ENCODE data around the gene FRMD1.
"Not testable (repeated sequence)": the region's sequence is repeated elsewhere in the genome, so short reads cannot be mapped to it uniquely, and the experiment has no call there.

Gene FRMD1

DNA sequence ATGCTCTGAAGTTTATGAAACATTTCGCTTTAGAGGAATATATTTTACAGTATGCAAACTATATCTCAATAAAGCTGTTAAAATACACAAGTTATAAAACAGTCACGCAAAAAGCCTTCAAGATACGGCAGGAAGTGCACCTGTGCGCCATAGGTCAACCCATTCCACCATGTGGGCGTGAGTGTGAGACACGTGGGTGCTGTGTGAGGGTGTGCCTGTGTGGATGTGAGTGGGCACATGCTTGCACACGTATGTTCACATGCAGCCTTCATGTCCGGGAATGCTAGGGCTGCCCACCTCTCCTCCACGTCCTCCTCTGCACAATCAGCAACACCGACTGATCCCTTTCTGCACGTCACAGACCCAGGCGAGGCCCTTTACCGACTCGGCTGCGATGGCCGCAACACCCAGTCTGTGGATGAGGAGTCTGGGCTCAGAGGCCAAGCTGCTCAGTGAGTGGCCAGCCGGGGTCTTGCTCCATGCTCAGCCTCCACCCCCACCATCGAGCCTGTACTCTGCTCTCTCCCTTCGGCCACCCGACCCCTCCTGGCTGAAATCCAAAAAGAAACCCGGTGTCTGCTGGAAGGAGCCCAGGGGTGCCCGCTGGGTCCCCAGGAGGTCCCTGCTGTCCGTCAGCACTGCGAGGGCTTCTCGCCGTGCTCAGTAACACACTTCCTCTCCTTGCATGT, 3.0 kb upstream of the FRMD1 start:
- in situ Hi-C loops (cut with HindIII; ENCODE audit: low sequenced_read_pairs) = no loop called here

DNA sequence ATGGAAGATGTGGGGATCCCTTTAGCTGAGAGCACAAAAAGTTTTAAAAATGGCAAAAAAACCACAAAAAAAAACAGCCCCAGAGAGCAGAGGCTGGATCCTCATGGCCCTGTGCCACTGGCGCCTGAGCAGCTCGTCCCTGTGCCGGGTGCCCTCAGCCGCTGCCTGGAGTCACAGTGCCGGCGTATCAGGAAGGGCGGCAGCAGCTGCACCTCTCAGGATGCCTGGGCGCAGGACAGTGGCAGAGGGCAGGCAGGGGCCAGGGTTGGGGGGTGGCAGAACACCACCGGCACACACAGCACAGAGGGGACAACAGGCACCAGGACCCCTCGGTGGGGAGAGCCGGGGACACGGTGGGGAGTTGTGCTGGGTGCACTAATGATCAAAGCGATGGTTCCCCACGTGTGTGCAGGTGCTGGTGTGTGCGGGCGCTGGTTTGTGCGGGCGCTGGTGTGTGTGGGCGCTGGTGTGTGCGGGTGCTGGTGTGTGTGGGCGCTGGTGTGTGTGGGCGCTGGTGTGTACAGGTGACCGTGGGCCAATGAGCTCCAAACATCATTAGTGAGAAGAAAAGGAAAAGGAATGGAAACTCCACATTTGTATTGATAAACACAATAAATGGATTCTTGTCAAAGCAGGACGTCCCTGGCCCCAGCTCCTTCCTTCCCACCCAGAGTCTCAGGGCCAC, 1.5 kb upstream of the FRMD1 start:
- in situ Hi-C loops (cut with HindIII; ENCODE audit: low sequenced_read_pairs) = no loop called here

DNA sequence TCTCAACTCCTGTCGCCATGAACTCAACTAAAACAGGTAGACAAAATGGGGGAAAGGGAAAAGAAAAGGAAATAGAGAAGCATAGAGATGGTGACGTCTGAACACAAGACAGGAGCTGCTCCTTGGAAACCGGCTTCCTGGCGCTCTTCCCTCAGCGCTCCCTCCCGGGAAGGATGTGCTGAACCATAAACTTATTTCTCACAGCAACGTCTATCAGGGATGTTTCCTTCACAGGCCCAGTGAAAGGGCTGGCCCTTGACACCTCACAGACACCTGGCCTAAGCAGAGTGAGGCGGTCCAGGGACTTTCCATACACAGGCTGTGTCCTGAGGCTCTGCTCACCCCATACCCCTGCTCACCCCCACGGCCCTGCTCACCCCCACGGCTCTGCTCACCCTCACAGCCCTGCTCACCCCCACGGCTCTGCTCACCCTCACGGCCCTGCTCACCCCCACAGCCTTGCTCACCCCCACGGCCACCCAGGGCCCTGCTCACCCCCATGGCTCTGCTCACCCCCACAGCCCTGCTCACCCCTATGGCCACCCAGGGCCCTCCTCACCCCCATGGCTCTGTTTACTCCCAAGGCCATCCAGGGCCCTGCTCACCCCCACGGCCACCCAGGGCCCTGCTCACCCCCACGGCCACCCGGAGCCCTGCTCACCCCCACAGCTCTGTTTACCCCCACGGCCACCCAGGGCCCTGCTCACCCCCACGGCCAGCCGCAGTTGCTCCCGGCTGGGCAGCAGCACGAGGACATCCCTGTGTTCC, 653 bp downstream of the FRMD1 start:
- in situ Hi-C loops (cut with HindIII; ENCODE audit: low sequenced_read_pairs) = no loop called here

DNA sequence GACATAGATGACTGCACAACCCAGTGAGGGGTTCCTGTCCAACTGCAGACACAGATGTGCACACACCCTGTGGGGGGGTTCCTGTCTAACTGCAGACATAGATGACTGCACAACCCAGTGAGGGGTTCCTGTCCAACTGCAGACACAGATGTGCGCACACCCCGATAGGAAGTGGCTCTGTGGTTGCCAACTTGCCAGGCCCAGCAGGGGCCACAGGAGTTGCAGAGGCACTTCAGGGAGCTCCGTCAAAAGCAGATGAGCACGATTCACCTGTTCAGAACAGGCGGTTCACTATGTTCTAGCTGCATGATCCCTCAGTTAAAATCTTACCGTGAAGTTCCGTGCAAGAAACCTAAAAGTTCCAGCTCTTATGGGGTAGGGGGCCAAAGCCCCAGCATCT, 1.6 kb downstream of the FRMD1 start:
- in situ Hi-C loops (cut with HindIII; ENCODE audit: low sequenced_read_pairs) = not testable (repeated sequence)

DNA sequence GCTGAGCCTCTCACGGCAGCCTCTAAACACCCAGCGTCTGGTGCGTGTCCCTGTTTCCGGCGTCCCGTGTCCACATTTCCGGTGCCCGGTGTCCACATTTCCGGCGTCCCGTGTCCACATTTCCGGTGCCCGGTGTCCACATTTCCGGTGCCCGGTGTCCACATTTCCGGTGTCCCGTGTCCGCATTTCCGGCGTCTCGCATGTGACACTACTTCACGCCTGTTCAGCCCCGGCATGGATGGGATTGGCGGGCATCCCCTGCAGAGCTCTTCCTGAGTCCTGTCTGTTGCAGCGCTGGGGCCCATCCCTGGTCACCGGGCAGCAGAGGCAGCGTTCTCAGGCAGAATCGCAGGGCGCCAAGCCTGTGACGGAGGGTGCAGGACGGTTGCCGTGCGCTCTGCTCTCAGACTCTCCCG, 3.2 kb downstream of the FRMD1 start:
- in situ Hi-C loops (cut with HindIII; ENCODE audit: low sequenced_read_pairs) = no loop called here

DNA sequence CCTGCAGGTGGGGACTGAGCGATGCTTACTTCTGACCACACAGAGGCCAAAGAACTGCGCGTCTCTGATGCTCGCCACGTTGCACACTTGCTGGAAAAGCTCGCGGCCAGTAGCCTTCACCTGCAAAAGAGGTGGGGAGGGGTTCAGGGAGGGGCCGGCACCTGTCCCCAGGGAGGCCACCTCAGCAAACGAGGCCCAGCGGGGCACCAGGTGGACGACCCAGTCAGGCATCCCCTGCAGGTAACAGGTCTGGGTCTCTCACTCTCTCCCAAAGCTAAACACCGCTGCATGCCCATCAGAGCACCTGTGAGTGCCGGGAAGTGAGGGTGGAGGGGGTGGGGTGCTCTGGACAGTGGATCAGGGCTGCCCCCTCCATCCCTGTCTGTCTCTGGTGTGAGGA, 3.8 kb downstream of the FRMD1 start:
- in situ Hi-C loops (cut with HindIII; ENCODE audit: low sequenced_read_pairs) = no loop called here

DNA sequence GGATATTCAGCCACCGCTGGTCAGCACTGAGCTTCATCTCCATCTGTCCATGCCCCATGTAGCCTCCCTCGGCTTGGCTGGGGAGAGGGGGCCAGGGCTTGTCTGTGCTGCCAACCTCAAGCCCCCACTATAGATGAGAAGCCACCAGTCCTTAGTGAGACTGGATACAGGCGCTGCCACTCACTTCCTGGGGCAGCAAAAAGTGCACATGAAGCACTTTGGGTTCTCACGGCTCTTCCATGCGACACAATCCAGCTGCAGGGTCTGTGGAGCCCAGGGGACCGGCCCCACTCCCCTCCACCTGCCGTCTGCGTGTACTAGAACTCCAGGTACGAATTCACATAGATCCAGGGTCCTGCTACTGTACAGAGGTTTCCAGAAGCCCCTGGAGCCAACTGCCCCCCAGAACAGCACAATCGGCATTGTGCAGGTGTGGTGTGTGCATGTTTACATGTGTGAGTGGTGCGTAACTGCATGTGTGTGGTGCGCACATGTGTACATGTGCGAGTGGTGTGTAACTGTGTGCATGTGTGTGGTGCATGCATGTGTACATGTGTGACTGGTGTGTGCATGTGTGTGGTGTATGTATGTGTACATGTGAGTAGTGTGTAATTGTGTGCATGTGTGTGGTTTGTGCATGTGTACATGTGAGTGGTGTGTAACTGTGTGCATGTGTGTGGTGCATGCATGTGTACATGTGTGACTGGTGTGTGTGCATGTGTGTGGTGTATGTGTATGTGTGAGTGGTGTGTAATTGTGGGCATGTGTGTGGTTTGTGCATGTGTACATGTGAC, 4.9 kb downstream of the FRMD1 start:
- in situ Hi-C loops (cut with HindIII; ENCODE audit: low sequenced_read_pairs) = no loop called here

DNA sequence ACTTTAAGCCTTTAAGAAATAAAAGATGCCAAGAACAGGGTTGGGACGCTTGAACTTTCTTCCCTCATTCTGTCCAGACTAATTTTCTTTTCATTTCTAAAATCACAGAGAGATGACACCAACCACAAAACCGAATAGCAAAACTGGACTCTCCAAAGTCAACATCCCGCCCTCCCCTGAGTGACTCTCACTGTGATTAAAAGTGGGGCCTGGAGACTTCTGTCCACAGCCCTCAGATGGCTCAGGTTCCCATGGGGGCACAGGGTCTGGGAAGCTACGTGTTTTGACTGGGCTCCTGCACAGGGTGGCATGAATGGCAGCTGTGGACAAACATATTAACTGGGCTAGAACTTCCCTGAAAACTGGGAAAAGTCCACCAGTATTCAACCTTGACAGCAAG, 6.3 kb downstream of the FRMD1 start:
- in situ Hi-C loops (cut with HindIII; ENCODE audit: low sequenced_read_pairs) = no loop called here

DNA sequence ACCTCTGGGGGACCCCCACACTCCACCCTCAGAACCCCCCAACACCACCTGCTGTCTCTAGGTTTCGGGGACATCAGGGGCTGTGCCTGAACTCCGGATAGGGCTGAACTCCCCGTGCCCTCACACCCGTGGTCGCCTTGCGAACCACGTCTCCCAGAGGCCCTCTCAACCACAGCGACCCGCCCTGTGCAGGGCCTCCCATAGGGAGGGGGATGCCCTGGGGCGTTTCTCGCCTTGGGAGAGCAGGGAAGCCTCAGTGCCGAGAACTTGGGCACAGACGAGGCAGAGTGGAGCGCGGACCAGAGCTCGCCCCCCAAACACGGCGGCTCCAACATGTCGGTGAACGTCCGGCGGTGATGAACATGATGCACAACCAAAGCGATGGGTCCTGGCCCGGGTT, 6.8 kb downstream of the FRMD1 start:
- in situ Hi-C loops (cut with HindIII; ENCODE audit: low sequenced_read_pairs) = no loop called here

DNA sequence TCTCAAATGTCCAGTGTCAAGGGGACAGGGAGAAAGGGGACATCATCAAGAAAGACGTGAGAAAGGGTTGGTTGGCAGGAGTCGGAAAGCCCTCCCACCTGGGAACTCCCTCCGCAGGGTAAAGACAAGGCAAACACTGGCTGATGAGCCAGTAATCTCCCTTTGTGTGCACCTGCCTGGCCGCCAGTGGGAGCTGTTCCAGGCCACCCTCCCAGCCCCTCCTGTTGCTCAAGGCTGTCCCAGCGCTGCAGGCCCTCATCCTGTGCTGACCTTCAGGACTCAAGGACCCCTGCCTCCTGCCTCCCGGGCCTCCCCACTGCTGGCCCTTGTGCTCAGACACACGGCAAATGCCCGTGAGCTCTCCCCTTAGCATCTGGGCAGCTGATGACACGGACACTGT, 7.4 kb downstream of the FRMD1 start:
- in situ Hi-C loops (cut with HindIII; ENCODE audit: low sequenced_read_pairs) = no loop called here

DNA sequence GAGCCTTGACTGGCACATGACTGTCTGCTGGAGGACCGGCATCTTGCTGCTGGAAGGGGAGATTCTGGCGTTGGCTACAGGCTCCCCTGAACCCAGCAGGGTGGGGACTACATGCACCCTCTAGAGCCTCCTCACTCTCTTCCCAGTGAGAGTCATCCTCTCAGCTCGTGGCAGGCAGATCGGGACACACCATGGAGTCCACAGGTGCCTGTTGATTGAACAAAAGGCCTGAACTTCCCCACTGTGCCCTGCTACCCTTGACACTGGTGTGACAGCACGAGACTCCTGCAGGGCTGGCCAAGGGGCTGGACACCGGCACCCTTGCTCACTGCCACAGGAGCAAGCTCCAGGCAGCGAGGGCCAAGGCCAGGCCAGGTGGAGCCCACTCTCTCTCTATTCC, 8.2 kb downstream of the FRMD1 start:
- in situ Hi-C loops (cut with HindIII; ENCODE audit: low sequenced_read_pairs) = no loop called here

DNA sequence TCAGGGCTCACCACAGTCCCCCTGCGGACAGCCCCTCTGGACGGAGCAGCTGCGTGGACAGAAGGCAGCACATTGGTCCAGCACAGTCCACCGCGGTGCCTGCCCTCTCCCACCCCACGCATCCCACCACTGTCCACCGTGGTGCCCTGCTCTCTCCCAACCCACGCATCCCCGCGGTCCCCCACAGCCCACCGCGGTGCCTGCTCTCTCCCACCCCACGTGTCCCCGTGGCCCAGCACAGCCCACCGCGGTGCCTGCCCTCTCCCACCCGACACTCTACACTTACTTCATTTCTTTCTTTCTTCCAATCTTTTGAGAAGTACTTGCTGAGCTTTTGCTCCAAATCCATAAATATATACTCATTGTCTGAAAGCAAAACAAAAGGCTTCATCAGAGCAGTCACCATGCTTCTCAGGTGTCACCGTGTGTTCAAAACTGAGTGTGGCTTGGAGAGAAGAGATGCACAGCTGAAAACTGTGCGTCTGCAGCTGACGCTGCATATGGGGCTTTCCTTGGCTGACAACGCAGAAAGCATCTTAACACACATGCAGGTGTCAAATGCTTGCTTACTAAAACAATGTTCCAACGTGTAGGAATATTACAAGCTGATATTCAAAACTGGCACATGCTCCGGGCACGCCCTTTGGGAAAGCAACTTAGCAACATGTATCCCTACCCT, 11.8 kb downstream of the FRMD1 start:
- in situ Hi-C loops (cut with HindIII; ENCODE audit: low sequenced_read_pairs) = no loop called here

DNA sequence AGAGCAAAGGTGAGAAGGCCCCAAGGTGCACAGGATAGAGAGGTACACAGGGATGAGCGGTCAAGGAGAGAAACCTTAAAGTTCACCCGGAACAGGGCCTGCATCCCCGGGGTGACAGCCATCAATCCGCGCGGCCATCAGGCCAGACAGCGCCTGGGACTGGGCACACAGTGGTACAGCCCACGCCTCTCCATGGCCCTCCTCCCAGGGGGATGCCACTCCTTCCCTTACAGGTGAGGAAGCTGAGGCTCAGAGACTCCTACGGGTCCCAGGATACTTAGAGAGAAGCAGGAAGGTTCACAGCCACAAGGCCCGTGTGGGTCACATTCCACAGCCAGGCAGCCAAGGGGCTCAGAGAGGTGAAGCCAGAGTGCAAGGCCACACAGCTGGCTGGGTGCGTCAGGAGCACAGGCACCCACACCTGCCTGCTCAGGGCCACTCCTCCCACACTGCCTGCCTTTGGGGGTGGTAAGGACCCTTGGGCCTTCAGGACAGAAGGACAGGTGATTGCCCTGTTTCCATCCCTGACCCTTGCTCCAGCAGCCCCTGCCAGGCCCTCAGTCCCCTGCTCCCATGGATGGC, 14.7 kb downstream of the FRMD1 start:
- in situ Hi-C loops (cut with HindIII; ENCODE audit: low sequenced_read_pairs) = no loop called here

DNA sequence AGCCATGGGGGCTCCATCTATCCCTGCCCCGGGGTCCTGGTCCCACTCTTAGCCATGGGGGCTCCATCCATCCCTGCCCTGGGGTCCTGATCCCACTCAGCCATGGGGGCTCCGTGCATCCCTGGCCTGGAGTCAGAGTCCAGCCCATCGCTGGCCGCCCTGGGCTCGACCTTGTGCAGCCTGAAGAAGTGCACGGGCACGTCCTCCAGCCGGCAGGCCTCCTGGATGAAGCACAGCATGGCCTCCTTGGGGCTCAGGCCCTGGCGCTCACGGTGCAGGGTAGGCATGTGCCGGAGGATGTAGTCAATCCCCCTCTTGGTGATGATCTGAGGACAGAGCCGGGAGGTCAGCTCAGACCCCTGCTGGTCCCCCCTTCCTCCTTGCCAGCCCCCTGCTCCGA, 15.6 kb downstream of the FRMD1 start:
- in situ Hi-C loops (cut with HindIII; ENCODE audit: low sequenced_read_pairs) = no loop called here

DNA sequence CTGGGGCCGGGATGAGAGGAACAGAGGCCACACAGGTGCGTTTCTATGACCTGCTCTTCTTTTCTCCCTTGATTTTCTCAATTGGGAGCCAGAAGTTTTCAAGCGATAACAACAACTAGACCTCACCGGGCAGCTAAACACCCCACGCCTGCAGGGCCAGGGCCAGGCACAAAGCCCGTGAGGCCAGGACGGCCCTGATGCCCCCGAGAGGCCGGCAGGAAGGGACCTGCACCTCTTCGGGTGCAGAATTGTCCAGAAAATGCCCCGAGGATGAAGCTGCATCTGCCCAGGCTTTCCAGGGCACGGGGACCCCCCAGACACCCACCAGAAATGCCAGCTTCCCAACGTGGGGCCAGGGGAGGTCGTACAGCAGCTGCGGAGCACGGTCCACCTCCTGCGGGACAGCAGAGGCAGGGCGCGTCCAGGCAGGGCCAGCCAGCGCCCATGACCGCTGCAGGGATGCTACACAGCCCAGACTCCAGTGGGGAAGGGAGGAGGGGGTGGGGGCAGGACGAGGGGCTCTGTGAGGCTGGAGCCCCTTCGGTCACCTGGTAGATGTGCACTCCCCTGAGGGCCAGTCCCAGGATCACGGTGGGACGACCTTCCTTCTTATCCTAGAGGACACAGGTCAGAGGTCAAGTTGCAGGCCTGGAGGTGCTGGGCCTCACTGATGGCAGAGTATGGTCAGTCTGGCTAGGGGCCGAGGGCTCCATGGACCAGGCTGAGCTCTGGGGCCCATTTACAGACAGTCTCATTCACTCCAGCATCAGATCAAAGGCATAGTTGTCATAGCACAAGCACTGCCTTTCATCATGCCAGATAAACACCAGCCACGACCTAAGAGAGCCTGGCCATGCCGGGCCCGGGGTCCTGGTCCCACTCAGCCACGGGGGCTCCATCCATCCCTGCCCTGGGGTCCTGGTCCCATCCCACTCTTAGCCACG, 16.4 kb downstream of the FRMD1 start:
- in situ Hi-C loops (cut with HindIII; ENCODE audit: low sequenced_read_pairs) = no loop called here

DNA sequence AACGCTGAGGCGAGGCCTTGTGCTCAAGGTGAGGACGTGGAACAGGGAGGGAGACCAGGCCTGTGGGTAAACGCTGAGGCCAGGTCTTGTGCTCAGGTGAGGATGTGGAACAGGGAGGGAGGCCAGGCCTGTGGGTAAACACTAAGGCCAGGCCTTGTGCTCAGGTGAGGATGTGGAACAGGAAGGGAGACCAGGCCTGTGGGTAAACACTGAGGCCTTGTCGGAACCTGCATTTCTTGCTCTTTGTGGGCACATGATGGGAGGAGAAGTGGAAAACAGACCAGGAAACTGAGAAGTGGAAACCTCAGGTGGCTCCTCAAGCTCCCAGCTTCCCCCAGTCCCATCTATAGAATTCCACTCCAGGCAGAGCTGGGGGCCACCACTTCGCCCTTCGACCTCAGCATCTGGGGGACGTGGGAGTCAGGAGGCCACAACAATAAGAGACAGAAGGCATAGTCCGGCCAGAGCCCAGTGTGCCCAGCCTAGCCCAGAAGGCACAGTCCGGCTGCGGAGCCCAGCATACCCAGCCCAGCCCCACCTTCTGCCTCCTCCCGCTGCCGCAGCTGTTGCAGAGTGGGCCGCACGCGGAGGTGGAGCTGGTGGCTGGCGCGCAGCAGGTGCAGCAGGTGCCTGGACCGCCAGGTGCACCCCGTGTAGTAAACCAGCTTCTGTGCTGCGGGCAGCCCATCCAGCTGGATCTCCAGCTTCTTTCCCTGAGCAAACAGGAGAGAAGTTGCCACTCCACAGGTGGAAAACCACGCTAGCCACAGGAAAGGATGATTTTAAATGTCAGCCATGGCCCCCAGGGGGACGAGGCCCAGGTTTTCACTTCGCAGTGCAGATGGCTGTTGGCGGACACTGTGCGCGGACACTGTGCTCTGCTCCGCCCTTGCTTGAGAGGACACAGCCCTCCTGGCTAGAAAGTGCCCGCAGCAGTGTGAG, 17.5 kb downstream of the FRMD1 start:
- in situ Hi-C loops (cut with HindIII; ENCODE audit: low sequenced_read_pairs) = no loop called here

DNA sequence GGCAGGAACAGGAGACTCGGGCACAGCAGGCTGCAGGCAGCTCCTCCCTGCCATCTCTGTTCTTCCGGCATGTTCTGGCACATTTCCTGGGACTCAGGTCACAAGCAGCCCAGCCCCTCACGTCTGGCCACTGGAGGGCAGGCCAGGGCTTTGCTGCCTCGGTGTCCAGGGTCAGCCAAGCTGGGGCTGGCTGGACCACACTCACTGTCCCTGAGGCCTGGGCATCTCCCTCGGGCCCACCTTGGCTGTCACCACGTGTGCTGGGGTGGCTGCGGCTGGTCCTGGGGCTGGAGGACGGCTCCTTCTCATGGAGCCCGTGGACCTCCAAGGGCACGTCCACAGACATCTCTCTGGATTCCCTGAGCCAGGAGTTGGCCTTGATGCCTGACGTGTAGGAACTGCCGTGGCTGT, 18.5 kb downstream of the FRMD1 start:
- in situ Hi-C loops (cut with HindIII; ENCODE audit: low sequenced_read_pairs) = no loop called here

All from endothelial cell of hepatic sinusoid (primary cell).